Sigmoid colon (tissue), 7 donors: Measurements from ENCODE around the gene RASIP1. TPM values are rescaled to one million over a fixed set of nuclear protein-coding genes. Genes with fewer than 3 reads are reported as not detected.

Experiments
- DNase-seq: peaks from one replicate; pipeline ENCODE4 v3.0.0-alpha.2; 2019
- H3K27ac ChIP-seq, 4 donors: fragments of 200-600 bp; sonication (generic); one replicate each; pipeline ENCODE4 v1.5.1; 2016 to 2019; ENCODE audit warnings: mild to moderate bottlenecking in 1 of 4
- H3K27me3 ChIP-seq, 3 donors: fragments of 200-600 bp; sonication (generic); one replicate each; pipeline ENCODE4 v1.5.1; 2019; ENCODE audit warnings: mild to moderate bottlenecking in 1 of 3
- H3K36me3 ChIP-seq, 4 donors: fragments of 200-600 bp; sonication (generic); one replicate each; pipeline ENCODE4 v1.5.1; 2016 to 2019
- H3K4me1 ChIP-seq, 4 donors: fragments of 200-600 bp; sonication (generic); one replicate each; pipeline ENCODE4 v1.5.1; 2017 to 2019
- H3K4me3 ChIP-seq, 4 donors: fragments of 200-600 bp; sonication (generic); one replicate each; pipeline ENCODE4 v1.5.1; 2017 to 2019; ENCODE audit warnings: mild to moderate bottlenecking in 2 of 4, moderate library complexity in 1 of 4
- H3K9me3 ChIP-seq, 4 donors: fragments of 200-600 bp in 3 of 4; sonication (generic) in 3 of 4; one replicate each; pipeline versions ENCODE4 v1.5.1 to v1.6.1; 2013 to 2019
- CTCF ChIP-seq, 4 experiments: fragments of 450-650 bp in 3 of 4; fragments of 200-600 bp in 1 of 4; IDR thresholded peaks; one replicate each; pipeline ENCODE4 v1.5.1; 2016 to 2019; ENCODE audit warnings: antibody characterized with exemption in 4 of 4, mild to moderate bottlenecking in 3 of 4, moderate library complexity in 2 of 4
- EP300 ChIP-seq, 4 donors: sonication (generic); formaldehyde crosslinking; IDR thresholded peaks; one replicate each; pipeline ENCODE4 v1.6.1; 2017; ENCODE audit warnings: antibody characterized with exemption in 4 of 4
- POLR2A ChIP-seq, 2 donors: fragments of 450-650 bp; IDR thresholded peaks; one replicate each; pipeline ENCODE4 v1.6.1; 2016; ENCODE audit warnings: antibody characterized with exemption in 2 of 2, mild to moderate bottlenecking in 2 of 2, moderate library complexity in 2 of 2
- POLR2AphosphoS5 ChIP-seq, 4 donors: sonication (generic); formaldehyde crosslinking; IDR thresholded peaks; one replicate each; pipeline ENCODE4 v1.6.1; 2017; ENCODE audit warnings: antibody characterized with exemption in 4 of 4
- WGBS, 2 donors: extraction: QIAGEN DNeasy Blood & Tissue Kit; methylation state at CpG; one replicate each; pipeline ENCODE4 v1.1.7; 2013; 5-methylcytosine and 5-hydroxymethylcytosine counted together
- intact Hi-C: fragments of 100-400 bp; cut with DNase I; formaldehyde crosslinking; loops from one replicate; pipeline ENCODE4 v1.15.1; 2023
- polyA plus RNA-seq, 3 donors: library from polyadenylated mRNA; stranded (reverse); fragments of 200-250 nt; gene quantifications; one replicate each; pipeline ENCODE4 v1.2.3, GENCODE V29; 2013
- total RNA-seq, 4 donors: library from RNA; depleted of rRNA; stranded (reverse); fragments of >200 nt; gene quantifications; one replicate each; pipeline ENCODE4 v1.1.0, GENCODE V29; 2016
- donor health status: healthy with polysubstance abuse.
- donor health status: Bipolar disorder and iron deficiency.
- donor health status: healthy.

RASIP1 gene
- total and polyA plus RNA-seq, 7 donors: 0.69 to 11.4 (median 6.0) TPM

GRCh38 chr19:48672994-48673393, 67.4 kb downstream of the RASIP1 start, which contains the start of gene NTN5:
NTN5 (minus strand) TSS chr19:48673017; CDS start chr19:48670986, 2,031 bp downstream.
- intact Hi-C loops: no loop called here
- Histone ChIP-seq H3K27me3 (no peaks in the 10 kb centered on the region), H3K27ac (no peak within 1 kb of the TSS), H3K4me1 (peaks cover 0 to 12% (median 9%) of the 10 kb centered on the region in 4 donors), H3K36me3 (no peaks in the 10 kb centered on the region), H3K9me3 (no peaks in the 10 kb centered on the region), H3K4me3 (no peak within 1 kb of the TSS)
- TF ChIP-seq CTCF (IDR thresholded peaks at IDR 0.05): no peak
- TF ChIP-seq EP300 (IDR thresholded peaks at IDR 0.05): no peak
- no peak for TF ChIP-seq POLR2A (IDR thresholded peaks at IDR 0.05)
- no peak for TF ChIP-seq POLR2AphosphoS5 (IDR thresholded peaks at IDR 0.05)
- WGBS, 2 donors: 86 to 92% methylated on average over 25 of the region's 25 CpGs
- no peak for DNase-seq

DNA sequence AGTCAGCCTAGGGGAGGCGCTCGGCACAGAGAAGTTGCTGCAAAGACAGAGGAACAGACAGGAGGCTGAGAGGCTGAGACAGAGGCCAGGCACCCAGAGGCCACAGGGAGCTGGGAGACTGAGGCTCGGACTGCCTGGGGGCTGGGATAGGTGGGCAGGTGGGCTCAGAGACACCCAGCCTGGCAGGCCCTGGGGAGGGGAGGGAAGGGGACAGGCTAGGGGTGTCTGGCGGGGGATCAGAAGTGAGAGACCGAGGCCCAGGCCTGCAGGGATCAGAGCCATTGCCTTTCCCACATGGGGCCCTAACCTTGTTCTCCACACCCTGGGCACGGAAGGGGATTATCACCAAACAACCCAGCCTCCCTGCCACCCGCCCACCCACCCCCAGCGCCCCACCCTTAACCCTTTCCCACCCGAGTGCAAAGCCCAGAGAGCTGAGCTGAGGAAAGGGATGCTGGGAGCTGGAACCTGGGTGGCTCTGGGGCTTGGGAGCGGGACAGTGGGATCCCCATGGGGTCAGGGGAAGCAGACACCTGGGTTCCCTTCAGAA, 68.9 kb downstream of the RASIP1 start:
- DNase-seq: no peak
- TF ChIP-seq POLR2A (IDR thresholded peaks at IDR 0.05) (no peak), EP300 (IDR thresholded peaks at IDR 0.05) (no peak), CTCF (IDR thresholded peaks at IDR 0.05) (no peak)
- Histone ChIP-seq H3K36me3 (no peaks in the 10 kb centered on the region), H3K27me3 (no peaks in the 10 kb centered on the region), H3K27ac (no peak overlapping the region), H3K9me3 (no peaks in the 10 kb centered on the region), H3K4me3 (no peak overlapping the region), H3K4me1 (peaks cover 0 to 12% (median 9%) of the 10 kb centered on the region in 4 donors)
- 70 to 80% methylated on average over 10 of the region's 10 CpGs for WGBS, 2 donors
- intact Hi-C loops: no loop called here

DNA sequence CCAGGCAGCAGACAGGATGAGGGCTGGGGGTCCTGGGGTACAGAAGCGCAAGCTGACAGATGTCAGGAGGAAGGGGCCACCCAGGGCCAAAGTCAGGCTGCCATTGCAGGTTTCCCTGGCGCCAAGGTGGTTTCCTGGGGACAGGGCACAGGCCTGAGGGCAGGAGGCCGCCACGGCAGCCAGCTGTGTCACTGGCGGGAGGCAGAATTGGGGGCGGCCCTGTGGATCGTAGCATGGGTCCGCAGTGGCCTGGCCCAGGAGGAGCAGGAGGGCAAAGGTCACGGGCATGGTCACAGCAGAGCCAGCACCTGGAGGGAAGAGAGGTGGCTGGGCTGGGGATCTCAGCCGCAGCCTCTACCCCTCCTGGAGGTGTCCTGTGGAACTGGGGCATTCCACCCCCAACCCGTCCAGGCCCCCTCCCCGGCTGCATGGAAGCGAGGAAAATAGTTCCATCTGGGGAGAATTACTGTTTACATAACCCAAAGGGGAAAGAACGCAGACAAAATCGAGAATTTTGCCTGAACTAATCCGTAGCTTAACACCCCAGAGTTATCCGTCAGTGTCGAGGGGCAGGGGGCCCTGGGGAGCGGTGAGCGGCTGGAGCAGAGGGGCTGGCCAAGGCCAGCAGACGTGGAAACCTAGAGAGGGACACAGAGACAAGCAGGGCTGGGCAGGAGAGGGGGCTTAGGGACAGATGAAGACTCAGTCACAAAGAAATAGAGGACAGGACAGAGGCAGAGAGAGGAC, 69.5 kb downstream of the RASIP1 start:
- 79 to 85% methylated on average over 21 of the region's 21 CpGs for WGBS, 2 donors

More for the DNA sequence above, 69.5 kb downstream of the RASIP1 start:
- no peaks in the 10 kb centered on the region for H3K9me3 ChIP-seq
- intact Hi-C loops: no loop called here
- no peak overlapping the region for H3K27ac ChIP-seq
- TF ChIP-seq CTCF (IDR thresholded peaks at IDR 0.05) (no peak), POLR2AphosphoS5 (IDR thresholded peaks at IDR 0.05) (no peak), EP300 (IDR thresholded peaks at IDR 0.05) (no peak), POLR2A (IDR thresholded peaks at IDR 0.05) (no peak)
- DNase-seq: no peak
- no peaks in the 10 kb centered on the region for H3K36me3 ChIP-seq
- no peak overlapping the region for H3K4me3 ChIP-seq
- peaks cover 0 to 11% (median 9%) of the 10 kb centered on the region in 4 donors for H3K4me1 ChIP-seq
- H3K27me3 ChIP-seq: no peaks in the 10 kb centered on the region

Other genes with a start within 250 kb of the RASIP1 start
- 1 to 10 TPM in 1 of 4 donors, under 1 TPM in 1, not detected in 2; 0.14 to 1.1 TPM for gene LMTK3, start 228.8 kb downstream of the RASIP1 start, total RNA-seq
- 1 to 10 TPM in 1 of 3 donors, under 1 TPM in 1, not detected in 1; 0.23 to 1.7 TPM for gene LMTK3, start 228.8 kb downstream of the RASIP1 start, polyA plus RNA-seq
- under 1 TPM in 1 of 4 donors, not detected in 3; 0.82 TPM for gene SULT2B1, start 188.4 kb downstream of the RASIP1 start, total RNA-seq
- 1 to 10 TPM; 1.2 to 2.8 (median 2.4) TPM for gene SULT2B1, start 188.4 kb downstream of the RASIP1 start, polyA plus RNA-seq
- not detected for gene SPACA4, start 133.9 kb downstream of the RASIP1 start, total RNA-seq
- gene SPACA4, start 133.9 kb downstream of the RASIP1 start, polyA plus RNA-seq: under 1 TPM in 1 of 3 donors, not detected in 2; 0.34 TPM
- gene FAM83E, start 125.5 kb downstream of the RASIP1 start, total RNA-seq: not detected
- gene FAM83E, start 125.5 kb downstream of the RASIP1 start, polyA plus RNA-seq: 100 to 1,000 TPM; 109 to 168 (median 125) TPM
- gene RPL18, start 121.4 kb downstream of the RASIP1 start, total RNA-seq: 1,000 to 10,000 TPM; 2,699 to 3,791 (median 2,810) TPM
- 1,000 to 10,000 TPM; 2,118 to 3,330 (median 2,641) TPM for gene RPL18, start 121.4 kb downstream of the RASIP1 start, polyA plus RNA-seq
- 10 to 100 TPM in 3 of 4 donors, 1 to 10 TPM in 1; 10.0 to 16.9 (median 12.8) TPM for gene SPHK2, start 121.1 kb downstream of the RASIP1 start, total RNA-seq
- 10 to 100 TPM; 18.0 to 45.6 (median 33.5) TPM for gene SPHK2, start 121.1 kb downstream of the RASIP1 start, polyA plus RNA-seq
- gene DBP, start 103.2 kb downstream of the RASIP1 start, total RNA-seq: 10 to 100 TPM; 10.5 to 14.1 (median 11.9) TPM
- gene DBP, start 103.2 kb downstream of the RASIP1 start, polyA plus RNA-seq: 10 to 100 TPM in 1 of 3 donors, 1 to 10 TPM in 2; 6.2 to 10.2 (median 9.8) TPM
- 10 to 100 TPM in 3 of 4 donors, 1 to 10 TPM in 1; 10.0 to 29.6 (median 14.7) TPM for gene CA11, start 94.4 kb downstream of the RASIP1 start, total RNA-seq
- 10 to 100 TPM in 2 of 3 donors, 1 to 10 TPM in 1; 2.1 to 13.2 (median 11.6) TPM for gene CA11, start 94.4 kb downstream of the RASIP1 start, polyA plus RNA-seq
- gene NTN5, start 67.6 kb downstream of the RASIP1 start, total RNA-seq: 1 to 10 TPM in 1 of 4 donors, under 1 TPM in 1, not detected in 2; 0.49 to 1.2 TPM
- under 1 TPM in 1 of 3 donors, not detected in 2; 0.32 TPM for gene NTN5, start 67.6 kb downstream of the RASIP1 start, polyA plus RNA-seq
- not detected for gene FUT2, start 44.6 kb downstream of the RASIP1 start, total RNA-seq
- gene FUT2, start 44.6 kb downstream of the RASIP1 start, polyA plus RNA-seq: 10 to 100 TPM; 37.2 to 62.7 (median 59.4) TPM
- 1 to 10 TPM in 1 of 4 donors, under 1 TPM in 3; 0.82 to 1.8 (median 0.89) TPM for gene MAMSTR, start 20.9 kb downstream of the RASIP1 start, total RNA-seq
- 1 to 10 TPM in 1 of 3 donors, under 1 TPM in 1, not detected in 1; 0.69 to 1.0 TPM for gene MAMSTR, start 20.9 kb downstream of the RASIP1 start, polyA plus RNA-seq
- not detected for gene IZUMO1, start 6.3 kb upstream of the RASIP1 start, total RNA-seq
- 1 to 10 TPM in 1 of 3 donors, under 1 TPM in 1, not detected in 1; 0.15 to 1.8 TPM for gene IZUMO1, start 6.3 kb upstream of the RASIP1 start, polyA plus RNA-seq
- under 1 TPM in 3 of 4 donors, not detected in 1; 0.41 to 0.71 (median 0.49) TPM for gene FUT1, start 12.0 kb upstream of the RASIP1 start, total RNA-seq
- gene FUT1, start 12.0 kb upstream of the RASIP1 start, polyA plus RNA-seq: under 1 TPM in 2 of 3 donors, not detected in 1; under 0.01 to 0.80 TPM
- not detected for gene FGF21, start 14.9 kb upstream of the RASIP1 start, total RNA-seq
- not detected for gene FGF21, start 14.9 kb upstream of the RASIP1 start, polyA plus RNA-seq
- gene BCAT2, start 70.4 kb upstream of the RASIP1 start, total RNA-seq: 10 to 100 TPM; 29.8 to 46.7 (median 32.9) TPM
- gene BCAT2, start 70.4 kb upstream of the RASIP1 start, polyA plus RNA-seq: 10 to 100 TPM; 52.7 to 61.0 (median 54.1) TPM
- 10 to 100 TPM; 14.1 to 20.1 (median 18.3) TPM for gene HSD17B14, start 95.9 kb upstream of the RASIP1 start, total RNA-seq
- gene HSD17B14, start 95.9 kb upstream of the RASIP1 start, polyA plus RNA-seq: 10 to 100 TPM in 1 of 3 donors, 1 to 10 TPM in 2; 4.3 to 21.0 (median 4.9) TPM
- 10 to 100 TPM; 13.8 to 44.7 (median 19.5) TPM for gene PLEKHA4, start 128.0 kb upstream of the RASIP1 start, total RNA-seq
- gene PLEKHA4, start 128.0 kb upstream of the RASIP1 start, polyA plus RNA-seq: 10 to 100 TPM; 18.0 to 28.2 (median 21.2) TPM
- gene PPP1R15A, start 131.8 kb upstream of the RASIP1 start, total RNA-seq: 10 to 100 TPM; 22.1 to 69.8 (median 31.2) TPM
- gene PPP1R15A, start 131.8 kb upstream of the RASIP1 start, polyA plus RNA-seq: 10 to 100 TPM; 43.2 to 60.8 (median 55.9) TPM
- gene TULP2, start 158.1 kb upstream of the RASIP1 start, total RNA-seq: 1 to 10 TPM in 1 of 4 donors, under 1 TPM in 1, not detected in 2; 0.99 to 1.1 TPM
- under 1 TPM in 1 of 3 donors, not detected in 2; 0.22 TPM for gene TULP2, start 158.1 kb upstream of the RASIP1 start, polyA plus RNA-seq
- 100 to 1,000 TPM; 153 to 275 (median 176) TPM for gene NUCB1, start 159.7 kb upstream of the RASIP1 start, total RNA-seq
- 100 to 1,000 TPM in 1 of 3 donors, 10 to 100 TPM in 2; 43.0 to 303 (median 66.7) TPM for gene NUCB1, start 159.7 kb upstream of the RASIP1 start, polyA plus RNA-seq
- not detected for gene DHDH, start 193.1 kb upstream of the RASIP1 start, total RNA-seq
- gene DHDH, start 193.1 kb upstream of the RASIP1 start, polyA plus RNA-seq: under 1 TPM in 1 of 3 donors, not detected in 2; 0.16 TPM
- 10 to 100 TPM; 17.9 to 61.5 (median 30.9) TPM for gene BAX, start 214.3 kb upstream of the RASIP1 start, total RNA-seq
- 100 to 1,000 TPM; 130 to 216 (median 198) TPM for gene BAX, start 214.3 kb upstream of the RASIP1 start, polyA plus RNA-seq
- 1,000 to 10,000 TPM; 2,871 to 3,975 (median 3,459) TPM for gene FTL, start 224.7 kb upstream of the RASIP1 start, total RNA-seq
- 1,000 to 10,000 TPM; 2,999 to 9,923 (median 8,398) TPM for gene FTL, start 224.7 kb upstream of the RASIP1 start, polyA plus RNA-seq